Upper lobe of right lung (tissue), 1 donor: Measurements from ENCODE around the gene UCK1. TPM values are rescaled to one million over a fixed set of nuclear protein-coding genes. Genes with fewer than 3 reads are reported as not detected.
A peak's percentile ranks its signal among the peaks of the same experiment; 100 is the strongest.

ENCODE experiments used
- ATAC-seq: fragments of 200-7000 bp; cut with Tn5 transposase; one replicate; pipeline ENCODE4 v1.9.1; 2020; ENCODE audit warnings: mild to moderate bottlenecking, moderate library complexity
- DNase-seq: peaks from one replicate; pipeline ENCODE4 v3.0.0-alpha.2; 2020
- H3K27ac ChIP-seq: fragments of 200-600 bp; one replicate; pipeline ENCODE4 v1.8.0; 2022
- H3K27me3 ChIP-seq: fragments of 200-600 bp; one replicate; pipeline ENCODE4 v1.8.0; 2022; ENCODE audit warnings: mild to moderate bottlenecking
- H3K36me3 ChIP-seq: fragments of 200-600 bp; one replicate; pipeline ENCODE4 v1.8.0; 2022
- H3K4me1 ChIP-seq: fragments of 200-600 bp; one replicate; pipeline ENCODE4 v1.8.0; 2022
- H3K4me3 ChIP-seq: fragments of 200-600 bp; one replicate; pipeline ENCODE4 v1.8.0; 2022; ENCODE audit warnings: mild to moderate bottlenecking
- H3K9me3 ChIP-seq: fragments of 200-600 bp; one replicate; pipeline ENCODE4 v1.8.0; 2022
- intact Hi-C: fragments of 100-400 bp; cut with DNase I; formaldehyde crosslinking; loops from one replicate; pipeline ENCODE4 v1.11.0; 2022
- total RNA-seq: library from RNA; stranded (reverse); fragmentation: NEBNext Ultra II Directional; extraction: Animal tissue kit (Norgen Biotek cat#: 25700); gene quantifications from one replicate; pipeline ENCODE4 v1.2.1, GENCODE V29; 2021
- TF ChIP-seq, protein P1 (sequence below): fragments of 200-600 bp; IDR thresholded peaks from one replicate; pipeline ENCODE4 v1.8.0; 2022; ENCODE audit warnings: antibody characterized with exemption
- donor health status: DM: no; HTN: yes; CAD: no; lungs with severe emphysema.

UCK1 gene
- total RNA-seq, 1 donor from 2014 or later, result 27.9 TPM

GRCh38 chr9:131577005-131578000, 46.2 kb upstream of the UCK1 start:
- TF ChIP-seq, protein P1, sequence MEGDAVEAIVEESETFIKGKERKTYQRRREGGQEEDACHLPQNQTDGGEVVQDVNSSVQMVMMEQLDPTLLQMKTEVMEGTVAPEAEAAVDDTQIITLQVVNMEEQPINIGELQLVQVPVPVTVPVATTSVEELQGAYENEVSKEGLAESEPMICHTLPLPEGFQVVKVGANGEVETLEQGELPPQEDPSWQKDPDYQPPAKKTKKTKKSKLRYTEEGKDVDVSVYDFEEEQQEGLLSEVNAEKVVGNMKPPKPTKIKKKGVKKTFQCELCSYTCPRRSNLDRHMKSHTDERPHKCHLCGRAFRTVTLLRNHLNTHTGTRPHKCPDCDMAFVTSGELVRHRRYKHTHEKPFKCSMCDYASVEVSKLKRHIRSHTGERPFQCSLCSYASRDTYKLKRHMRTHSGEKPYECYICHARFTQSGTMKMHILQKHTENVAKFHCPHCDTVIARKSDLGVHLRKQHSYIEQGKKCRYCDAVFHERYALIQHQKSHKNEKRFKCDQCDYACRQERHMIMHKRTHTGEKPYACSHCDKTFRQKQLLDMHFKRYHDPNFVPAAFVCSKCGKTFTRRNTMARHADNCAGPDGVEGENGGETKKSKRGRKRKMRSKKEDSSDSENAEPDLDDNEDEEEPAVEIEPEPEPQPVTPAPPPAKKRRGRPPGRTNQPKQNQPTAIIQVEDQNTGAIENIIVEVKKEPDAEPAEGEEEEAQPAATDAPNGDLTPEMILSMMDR, result no peak
- H3K27ac ChIP-seq, result no peak overlapping the region
- no peak overlapping the region for H3K4me3 ChIP-seq
- DNase-seq (no peak), ATAC-seq (no peak)
- no peaks in the 10 kb centered on the region for H3K9me3 ChIP-seq
- H3K36me3 ChIP-seq, result peaks cover 75% of the 10 kb centered on the region
- no peaks in the 10 kb centered on the region for H3K27me3 ChIP-seq
- intact Hi-C loops, result no loop called here
- no peaks in the 10 kb centered on the region for H3K4me1 ChIP-seq

GRCh38 chr9:131575946-131576853, 45.1 kb upstream of the UCK1 start:
- DNase-seq (no peak), ATAC-seq (no peak)
- intact Hi-C loops, result no loop called here
- H3K27ac ChIP-seq, result no peak overlapping the region
- H3K4me1 ChIP-seq, result no peaks in the 10 kb centered on the region
- peaks cover 74% of the 10 kb centered on the region for H3K36me3 ChIP-seq
- TF ChIP-seq, protein P1, result no peak
- no peaks in the 10 kb centered on the region for H3K9me3 ChIP-seq
- H3K4me3 ChIP-seq, result no peak overlapping the region
- no peaks in the 10 kb centered on the region for H3K27me3 ChIP-seq

DNA sequence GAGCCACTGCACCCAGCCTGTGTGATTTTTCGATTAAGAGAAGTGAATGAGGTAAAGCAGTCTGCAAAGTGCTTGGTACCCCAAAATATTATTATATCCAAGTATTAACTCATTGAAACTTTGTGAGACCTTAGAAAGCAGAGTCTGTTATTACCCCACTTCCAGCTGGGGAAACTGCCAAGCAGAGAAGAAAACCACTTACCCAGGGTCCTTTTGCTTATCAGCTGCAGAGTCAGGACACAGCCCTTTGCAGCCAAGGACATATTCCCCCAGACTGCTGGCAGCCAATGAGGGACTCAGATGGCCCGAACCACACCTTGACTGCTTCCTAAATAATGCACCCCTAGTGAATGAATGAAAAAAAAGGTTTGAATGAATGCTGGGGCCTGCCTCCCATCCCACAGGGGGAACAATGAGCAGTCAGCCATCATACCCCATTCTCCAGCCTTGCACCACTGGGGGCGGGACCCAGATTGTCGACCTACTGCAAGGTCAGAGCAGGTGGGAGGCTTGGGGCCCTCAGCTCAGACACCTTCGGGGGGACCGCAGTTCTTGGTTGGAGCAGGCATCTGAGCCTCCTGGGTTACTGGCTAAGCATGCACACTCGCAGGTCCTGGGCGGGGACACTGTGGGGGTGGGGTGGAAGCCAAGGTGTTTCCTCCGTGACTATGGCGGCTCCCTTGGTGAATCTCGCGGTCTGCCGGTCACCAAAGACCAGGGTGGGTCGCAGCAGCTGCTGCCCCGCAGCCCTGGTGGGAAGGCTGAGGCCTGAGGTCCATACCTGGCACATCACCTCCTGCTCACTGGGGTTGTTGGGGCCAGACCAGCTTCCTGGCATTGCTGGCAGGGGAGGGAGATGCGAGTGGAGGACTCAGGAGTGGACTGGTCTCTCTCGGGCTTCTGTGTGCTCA, 43.9 kb upstream of the UCK1 start:
- ATAC-seq (no peak), DNase-seq (no peak)
- Histone ChIP-seq H3K4me1 (no peaks in the 10 kb centered on the region), H3K9me3 (no peaks in the 10 kb centered on the region), H3K4me3 (no peak overlapping the region), H3K27me3 (no peaks in the 10 kb centered on the region), H3K36me3 (peaks cover 65% of the 10 kb centered on the region), H3K27ac (no peak overlapping the region)
- TF ChIP-seq, protein P1, result no peak
- intact Hi-C loops, result no loop called here

DNA sequence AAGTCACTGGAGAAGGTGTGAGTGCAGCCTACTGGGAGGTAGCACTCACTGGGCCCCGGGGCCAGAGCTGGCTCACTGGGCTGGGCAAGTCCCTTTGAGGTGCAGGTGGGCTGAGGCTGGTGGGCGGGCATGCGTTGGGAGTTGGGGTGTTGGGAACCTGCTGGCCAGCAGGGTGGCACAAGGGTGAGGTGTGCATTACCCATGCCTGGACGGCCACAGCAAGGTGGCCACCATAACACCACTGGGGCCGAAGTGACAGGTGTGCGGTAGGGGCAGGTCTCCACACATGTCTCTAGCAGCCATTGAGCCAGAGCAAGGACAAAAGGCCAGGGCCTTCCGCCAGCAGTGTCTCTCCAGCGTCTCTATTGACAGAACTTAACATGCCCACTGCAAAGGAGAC, 36.8 kb upstream of the UCK1 start:
- Histone ChIP-seq H3K4me3 (no peak overlapping the region), H3K36me3 (peaks cover 20% of the 10 kb centered on the region), H3K4me1 (no peaks in the 10 kb centered on the region), H3K27ac (no peak overlapping the region), H3K9me3 (no peaks in the 10 kb centered on the region), H3K27me3 (no peaks in the 10 kb centered on the region)
- ATAC-seq, result peak; percentile 43
- intact Hi-C loops, result no loop called here
- DNase-seq, result no peak
- TF ChIP-seq, protein P1, result no peak

GRCh38 chr9:131566158-131566557, 35.1 kb upstream of the UCK1 start:
- no peaks in the 10 kb centered on the region for H3K27me3 ChIP-seq
- no peaks in the 10 kb centered on the region for H3K4me1 ChIP-seq
- TF ChIP-seq, protein P1, result no peak
- no peak overlapping the region for H3K27ac ChIP-seq
- DNase-seq, result no peak
- H3K9me3 ChIP-seq, result no peaks in the 10 kb centered on the region
- H3K36me3 ChIP-seq, result peaks cover 3% of the 10 kb centered on the region
- intact Hi-C loops, result no loop called here
- ATAC-seq, result no peak
- no peak overlapping the region for H3K4me3 ChIP-seq
